ENCODE data around the gene PRXL2B.

The PRXL2B gene

GRCh38 chr1:2638466-2639115, 52.0 kb downstream of the PRXL2B start:
- DNase-seq = no peak

- no peak for DNase-seq
Measured at GRCh38 chr1:2639203-2639602, 52.6 kb downstream of the PRXL2B start.

DNA sequence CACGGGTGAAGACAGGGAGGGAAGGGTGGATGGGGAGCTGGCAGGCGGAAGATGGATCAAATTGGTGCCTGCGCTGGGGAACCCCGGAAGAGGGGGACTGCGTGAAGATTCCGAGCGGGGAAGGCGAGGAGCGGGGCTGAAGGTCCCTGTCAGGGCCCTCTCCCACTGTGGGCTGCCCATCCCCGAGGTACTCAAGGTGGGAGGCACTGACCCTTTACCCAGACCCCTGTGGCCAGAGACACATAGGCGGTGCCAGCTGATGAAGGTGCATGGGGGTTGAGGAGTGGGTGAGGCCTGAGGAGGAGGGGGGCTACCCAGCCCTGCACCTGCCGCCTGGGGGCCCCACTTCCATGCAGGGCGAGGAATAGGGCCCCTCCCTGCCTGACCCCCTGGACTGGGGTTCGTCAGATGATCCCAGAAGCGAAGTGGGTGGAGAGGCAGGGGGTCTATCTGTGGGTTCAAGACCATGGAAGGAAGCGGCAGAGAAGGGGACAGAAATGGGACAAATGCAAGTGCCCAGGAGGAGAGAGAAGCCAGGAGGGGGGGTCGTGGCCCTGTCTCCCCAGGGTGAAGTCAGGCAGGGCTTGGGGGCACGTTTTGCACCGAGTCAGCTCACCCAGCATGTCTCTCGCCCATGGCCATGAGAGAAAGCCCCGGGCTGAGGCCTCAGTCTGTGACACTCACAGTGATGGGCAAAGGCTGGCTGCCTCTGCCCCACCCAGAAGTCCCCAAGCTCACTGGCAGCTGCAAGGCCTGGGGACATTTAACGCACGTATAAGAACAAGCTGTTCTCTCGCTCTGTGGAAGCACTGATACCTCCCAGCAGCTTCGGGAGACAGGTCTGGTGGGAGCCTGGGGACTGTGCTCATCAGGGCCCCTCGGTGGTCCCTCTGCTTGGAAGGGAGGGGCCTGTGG, 53.3 kb downstream of the PRXL2B start:
- no peak for DNase-seq

- no peak for DNase-seq
Measured at GRCh38 chr1:2640626-2641025, 54.0 kb downstream of the PRXL2B start.

All from retina (tissue), 1 donor.